GM21825 (cell line): Measurements from ENCODE around the gene NTN1.
"Not testable (repeated sequence)": the region's sequence is repeated elsewhere in the genome, so short reads cannot be mapped to it uniquely, and the experiment has no call there.

Experiments used
- ATAC-seq: cut with Tn5 transposase; IDR thresholded peaks from one replicate; pipeline ENCODE4 v1.9.1; 2021; ENCODE audit warnings: mild to moderate bottlenecking, moderate library complexity; ENCODE audit not compliant: unreplicated experiment

The NTN1 gene

GRCh38 chr17:9080296-9080914, 59.1 kb downstream of the NTN1 start:
- no peak for ATAC-seq

GRCh38 chr17:9080983-9081382, 59.7 kb downstream of the NTN1 start:
- ATAC-seq, result no peak

GRCh38 chr17:9086577-9086976, 65.3 kb downstream of the NTN1 start:
- no peak for ATAC-seq

DNA sequence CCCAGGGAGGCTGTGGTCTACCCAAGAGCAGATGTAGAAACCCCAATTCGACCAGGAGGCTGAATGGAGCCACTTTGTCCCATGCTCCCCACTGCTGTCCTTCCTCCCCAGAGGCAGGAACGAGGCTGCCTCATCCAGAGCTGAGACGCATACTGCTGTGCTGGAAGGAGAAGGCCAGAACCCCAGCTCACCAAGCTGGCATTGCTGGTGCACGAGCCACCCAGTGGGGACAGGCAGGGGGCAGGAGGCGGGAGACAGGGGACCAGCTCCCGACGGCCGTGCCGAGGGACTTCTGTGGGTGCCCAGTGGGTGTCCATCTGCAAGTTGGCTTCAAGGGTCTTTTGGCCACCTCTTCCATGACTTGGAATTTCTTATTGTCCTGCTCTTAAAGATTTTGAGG, 66.6 kb downstream of the NTN1 start:
- ATAC-seq, result no peak

- ATAC-seq, result no peak
These were observed 69.4 kb downstream of the NTN1 start for GRCh38 chr17:9090641-9091096.

- ATAC-seq, result no peak
These were observed 72.9 kb downstream of the NTN1 start for GRCh38 chr17:9094193-9094592.

DNA sequence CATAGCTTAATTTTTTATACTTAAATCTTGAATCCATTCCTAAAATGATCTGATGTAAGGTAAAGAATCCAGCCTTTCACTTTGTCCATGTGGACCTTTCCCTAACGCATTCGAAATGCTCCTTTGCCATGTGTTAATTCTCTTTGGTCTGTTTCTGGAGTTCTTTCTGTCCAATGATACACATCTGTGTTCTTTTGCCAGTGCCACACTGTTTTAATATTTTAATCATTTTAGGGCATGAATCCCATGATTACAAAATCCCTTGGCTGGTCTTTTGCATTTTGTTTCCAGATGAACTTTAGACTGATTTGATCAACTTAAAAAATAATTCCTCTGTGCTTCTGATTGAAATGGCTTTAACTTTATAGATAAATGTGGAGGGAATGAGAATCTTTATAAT, 74.1 kb downstream of the NTN1 start:
- no peak for ATAC-seq

DNA sequence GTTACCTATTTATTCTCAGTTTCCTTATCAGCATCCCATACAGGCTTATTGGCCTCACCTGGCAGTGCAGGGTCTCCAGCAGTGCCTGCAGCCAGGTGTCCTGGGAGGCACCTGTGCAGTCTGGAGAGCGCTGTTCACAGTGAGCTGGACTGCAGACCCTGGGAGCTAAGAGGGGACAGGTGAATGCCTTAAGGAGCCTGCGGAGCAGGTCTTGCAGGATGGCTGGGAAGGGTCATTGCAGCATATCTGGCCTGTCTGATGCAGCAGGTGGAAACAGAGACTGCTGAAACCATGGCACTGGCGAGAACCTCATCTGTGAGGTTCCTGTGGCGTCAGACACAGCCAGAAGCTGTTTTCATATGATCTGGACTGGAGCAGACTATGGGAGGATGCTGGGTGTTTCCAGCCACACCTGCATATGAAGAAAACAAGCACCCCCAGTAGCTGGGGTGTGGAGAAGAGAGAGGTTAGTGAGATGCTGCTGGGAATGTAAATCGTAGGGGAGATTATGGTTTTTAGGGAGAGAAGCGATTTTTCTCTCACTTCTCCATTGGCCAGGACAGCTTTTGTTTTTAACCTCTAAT, 77.0 kb downstream of the NTN1 start:
- no peak for ATAC-seq

DNA sequence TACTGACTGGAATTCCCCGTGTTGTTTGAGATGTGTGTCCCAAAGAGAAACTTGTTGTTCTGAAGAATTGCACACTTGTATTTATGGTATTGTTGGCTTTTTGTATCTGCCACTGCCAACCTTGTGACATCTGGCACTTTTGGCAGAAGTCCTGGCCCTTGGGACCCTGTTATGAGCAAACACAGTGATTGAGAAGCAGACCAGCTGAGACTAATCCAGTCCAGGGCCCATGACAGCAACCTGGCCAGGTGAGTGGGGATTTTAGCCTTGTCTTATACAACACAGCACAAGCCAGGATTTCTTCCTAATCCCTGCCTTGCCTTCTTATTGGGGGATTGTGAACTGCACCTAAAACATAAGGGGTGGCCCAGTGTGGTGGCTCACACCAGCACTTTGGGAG, 80.0 kb downstream of the NTN1 start:
- no peak for ATAC-seq

- ATAC-seq, result not testable (repeated sequence)
These were observed 81.9 kb downstream of the NTN1 start for GRCh38 chr17:9103193-9103592.

DNA sequence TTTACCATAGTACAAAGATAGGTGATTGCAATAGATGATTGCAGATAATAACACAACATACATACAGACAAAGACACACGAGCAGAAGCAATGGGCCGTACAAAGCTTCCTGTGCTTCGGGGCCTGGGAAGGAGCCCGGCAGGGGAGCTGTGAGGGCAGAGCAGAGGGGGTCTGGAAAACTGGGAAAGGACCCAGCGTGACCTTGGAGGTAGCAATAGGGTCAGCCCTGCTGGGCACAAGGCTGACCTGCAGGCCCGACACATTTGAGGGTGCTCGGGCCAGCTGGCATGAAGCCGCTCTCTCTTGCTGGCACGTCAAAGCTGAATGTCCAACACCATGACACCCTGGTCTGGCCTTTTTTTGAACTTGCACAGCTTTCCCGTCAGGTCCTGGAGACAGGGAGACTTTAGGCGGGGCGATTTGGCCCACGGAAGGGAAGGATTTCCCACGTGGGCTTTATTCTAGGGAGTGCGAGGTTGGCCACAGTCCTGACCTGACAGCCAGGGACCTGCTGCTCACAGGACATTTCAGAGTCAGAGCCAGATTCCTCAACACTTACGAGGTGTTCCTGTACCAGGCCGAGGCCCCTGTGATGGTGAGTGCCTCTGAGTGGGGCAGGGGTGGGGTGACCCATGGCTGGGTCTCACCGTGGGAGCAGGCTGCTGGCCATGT, 83.2 kb downstream of the NTN1 start:
- ATAC-seq, result no peak

DNA sequence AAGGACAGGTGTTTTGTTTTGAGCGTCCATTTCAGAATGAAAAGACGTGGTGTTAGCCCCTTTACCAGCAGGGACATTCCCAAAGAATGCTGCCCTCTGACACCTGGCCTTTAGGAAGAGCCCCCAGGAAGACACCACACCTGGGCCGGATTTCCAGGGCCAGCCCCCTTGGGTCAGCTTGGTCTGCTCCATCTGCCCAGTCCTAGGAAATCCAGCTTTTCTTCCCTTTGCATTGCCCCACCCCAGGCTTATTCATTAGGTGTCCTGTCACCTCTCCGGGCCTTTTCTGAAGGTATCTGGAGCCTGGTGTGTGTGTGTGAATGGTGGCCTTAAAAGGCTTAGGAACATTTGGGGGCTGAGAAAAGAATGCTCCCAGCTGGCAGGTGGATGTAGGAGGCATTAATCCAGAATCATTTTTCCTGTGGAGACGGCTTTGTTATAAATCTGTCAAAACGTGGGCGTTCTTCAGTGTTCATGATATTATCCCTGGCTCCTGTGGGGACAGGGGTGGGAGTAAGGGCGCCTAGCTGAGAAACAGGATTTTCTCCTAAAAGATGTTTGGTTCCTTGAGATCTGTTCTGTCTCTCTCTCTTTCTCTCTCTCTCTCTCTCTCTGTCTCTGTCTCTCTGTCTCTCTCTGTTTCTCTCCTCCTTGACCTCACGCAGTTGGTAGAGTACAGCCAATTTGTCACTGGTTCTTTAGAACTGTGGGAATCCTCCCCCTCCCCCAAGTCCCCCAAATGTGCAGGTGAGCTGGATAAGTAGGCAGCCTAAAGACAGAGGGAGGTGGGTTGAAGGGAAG, 84.0 kb downstream of the NTN1 start:
- ATAC-seq, result no peak

DNA sequence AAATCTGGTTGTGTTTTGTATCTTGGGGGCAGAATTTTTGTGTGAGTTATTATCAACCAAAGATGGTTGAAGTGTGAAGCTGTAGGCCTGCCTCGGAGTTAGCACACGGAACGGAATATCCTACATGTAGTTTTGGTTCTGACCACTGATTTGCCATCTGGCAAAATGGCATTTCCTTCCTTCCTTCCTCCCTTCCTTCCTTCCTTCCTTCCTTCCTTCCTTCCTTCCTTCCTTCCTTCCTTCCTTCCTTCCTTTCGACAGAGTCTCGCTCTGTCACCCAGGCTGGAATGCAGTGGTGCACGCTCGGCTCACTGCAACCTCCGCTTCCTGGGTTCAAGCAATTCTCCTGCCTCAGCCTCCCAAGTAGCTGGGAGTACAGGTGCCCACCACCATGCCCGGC, 85.0 kb downstream of the NTN1 start:
- not testable (repeated sequence) for ATAC-seq

GRCh38 chr17:9107527-9107926, 86.2 kb downstream of the NTN1 start:
- ATAC-seq, result no peak

DNA sequence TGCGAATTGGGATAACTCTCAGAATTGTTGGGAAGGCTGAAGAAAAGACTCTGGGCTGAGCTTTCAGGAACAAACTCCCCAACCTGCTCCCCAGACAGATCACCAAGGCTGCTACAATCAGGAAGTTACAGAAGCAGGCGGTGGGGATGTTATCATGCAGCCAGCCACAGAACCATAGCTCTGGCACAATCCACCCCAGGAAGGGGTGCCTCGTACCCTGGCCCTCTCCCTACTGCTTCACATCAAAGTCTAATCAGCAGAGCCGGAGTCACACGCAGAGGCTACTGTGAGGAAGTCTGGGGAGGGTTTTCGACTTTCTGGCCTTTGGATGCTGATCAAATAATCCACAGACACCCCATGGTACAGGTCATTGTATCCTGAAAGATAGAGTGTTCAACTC, 86.8 kb downstream of the NTN1 start:
- ATAC-seq, result no peak

- no peak for ATAC-seq
These were observed 88.6 kb downstream of the NTN1 start for GRCh38 chr17:9109933-9110332.

- no peak for ATAC-seq
These were observed 89.2 kb downstream of the NTN1 start for GRCh38 chr17:9110501-9110900.

DNA sequence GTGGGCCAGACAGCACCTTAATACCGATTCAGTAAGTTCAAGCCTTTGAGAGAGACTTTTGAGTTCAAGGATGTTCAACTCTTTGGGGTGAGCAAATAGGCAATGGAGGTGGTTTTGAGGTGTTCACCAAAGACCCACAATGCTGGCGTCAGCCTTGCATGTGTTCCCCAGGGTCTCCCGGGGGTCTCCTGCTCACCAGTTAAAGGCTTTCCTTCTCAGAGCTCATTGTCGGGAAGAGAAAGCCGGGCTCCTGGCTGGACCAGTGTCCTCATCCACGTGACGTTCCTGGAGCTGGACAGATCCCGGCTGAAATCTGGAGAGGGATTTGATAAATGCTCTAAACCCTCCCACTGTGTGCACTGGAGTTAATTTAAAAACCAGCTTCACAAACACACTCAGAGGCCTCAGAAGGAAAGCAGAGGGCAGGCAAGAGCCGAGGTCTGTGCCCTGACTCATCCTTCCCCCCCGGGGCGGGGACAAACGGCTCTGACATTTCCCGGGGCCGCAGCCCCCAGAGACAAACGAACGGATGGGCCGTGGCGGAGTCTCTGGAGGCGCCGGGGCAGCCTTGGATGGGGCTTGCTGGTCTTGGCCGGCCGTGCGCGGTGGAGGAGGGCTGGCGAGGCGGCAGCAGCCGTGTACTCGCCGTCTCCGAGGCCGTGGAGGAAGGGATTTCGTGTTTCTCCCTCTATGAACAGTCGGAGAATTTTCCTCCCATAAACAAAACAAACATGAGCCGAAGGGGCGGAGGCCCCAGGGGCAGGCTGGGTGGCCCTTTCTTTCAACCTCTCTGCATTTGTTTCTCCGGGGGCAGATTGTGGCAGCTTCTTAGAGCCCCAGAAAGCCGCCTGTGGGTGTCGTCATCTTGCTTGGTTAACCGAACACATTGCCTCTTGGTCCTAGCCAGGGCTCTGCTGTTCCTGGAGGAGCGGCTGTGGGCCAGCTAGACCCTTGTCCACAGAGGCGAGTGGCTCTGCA, 94.2 kb downstream of the NTN1 start:
- ATAC-seq, result no peak

DNA sequence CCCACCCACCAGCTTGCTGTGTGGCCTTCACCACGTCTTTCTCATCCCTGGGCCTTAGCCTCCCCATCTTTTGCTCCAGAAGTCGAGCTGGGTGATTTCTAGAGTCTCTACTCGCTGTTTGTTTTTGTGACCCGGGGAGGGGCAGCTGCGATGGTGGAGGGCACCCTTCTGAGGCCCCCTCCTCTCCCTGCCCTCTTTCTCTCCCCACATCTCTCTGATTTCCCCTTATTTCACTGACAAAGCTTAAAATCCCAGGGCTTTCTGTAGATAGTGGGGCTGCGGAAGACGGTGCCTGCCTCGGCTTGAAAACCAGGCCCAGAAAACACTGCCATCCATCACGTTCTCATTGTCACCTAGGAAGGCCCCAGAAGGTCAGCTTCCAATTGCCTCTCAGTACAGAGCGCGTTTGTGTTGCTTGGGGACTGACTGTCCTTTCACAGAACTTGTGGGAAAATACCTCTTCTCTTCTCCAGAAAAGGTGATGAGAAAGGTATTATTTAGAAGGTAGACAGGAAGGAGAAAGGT, 95.1 kb downstream of the NTN1 start:
- ATAC-seq, result no peak

DNA sequence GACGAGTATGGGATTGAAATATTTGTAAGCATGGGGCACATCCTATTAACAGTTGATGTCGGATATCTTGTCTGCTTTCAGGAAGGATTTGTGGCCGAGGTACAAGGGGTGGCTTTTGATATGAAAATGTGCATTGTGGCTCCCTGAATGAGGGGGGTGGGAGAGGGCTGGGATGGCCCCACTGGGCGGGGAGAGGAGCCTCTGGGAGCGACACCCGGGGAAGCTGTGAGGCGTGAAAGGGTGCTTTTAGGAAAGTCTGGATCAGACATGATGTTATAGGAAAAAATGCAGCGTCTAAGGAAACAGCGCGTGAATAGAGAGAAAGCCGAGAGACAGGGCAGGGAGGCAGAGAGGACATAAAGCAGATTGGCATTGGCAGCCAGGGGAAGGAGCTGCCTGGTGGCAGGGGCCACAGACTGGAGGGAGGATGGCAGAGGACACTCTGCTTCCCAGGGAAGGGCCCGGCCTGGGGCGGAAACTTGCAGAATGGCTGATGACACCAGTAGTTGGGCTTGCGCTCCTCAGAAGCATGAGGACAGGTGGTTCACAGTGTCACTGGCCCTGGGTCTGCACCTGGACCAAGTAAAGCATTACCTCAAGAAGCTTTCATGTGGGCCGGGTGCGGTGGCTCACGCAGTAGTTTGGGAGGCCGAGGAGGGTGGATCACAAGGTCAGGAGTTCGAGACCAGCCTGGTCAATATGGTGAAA, 95.7 kb downstream of the NTN1 start:
- ATAC-seq, result no peak
